Adrenal gland (tissue), 5 donors: ENCODE results near the gene DVL1.

Experiments used
- POLR2A ChIP-seq, 2 donors: fragments of 450-650 bp; IDR thresholded peaks; one replicate each; pipeline ENCODE4 v1.6.1; 2017; ENCODE audit warnings: antibody characterized with exemption in 2 of 2, mild to moderate bottlenecking in 2 of 2, moderate library complexity in 1 of 2
- TF ChIP-seq, protein P1 (sequence below), 6 experiments: fragments of 450-650 bp in 4 of 6; fragments of 200-600 bp in 2 of 6; sonication (generic) in 1 of 6; IDR thresholded peaks; 1 replicate in 5 of 6; 2 replicates in 1 of 6; pipeline versions ENCODE4 v1.5.1 to v1.8.0; 2016 to 2021; ENCODE audit warnings: antibody characterized with exemption in 6 of 6, mild to moderate bottlenecking in 2 of 6, moderate library complexity in 1 of 6
- donor health status: DM: no; HTN: no; CAD: no.

DNA sequence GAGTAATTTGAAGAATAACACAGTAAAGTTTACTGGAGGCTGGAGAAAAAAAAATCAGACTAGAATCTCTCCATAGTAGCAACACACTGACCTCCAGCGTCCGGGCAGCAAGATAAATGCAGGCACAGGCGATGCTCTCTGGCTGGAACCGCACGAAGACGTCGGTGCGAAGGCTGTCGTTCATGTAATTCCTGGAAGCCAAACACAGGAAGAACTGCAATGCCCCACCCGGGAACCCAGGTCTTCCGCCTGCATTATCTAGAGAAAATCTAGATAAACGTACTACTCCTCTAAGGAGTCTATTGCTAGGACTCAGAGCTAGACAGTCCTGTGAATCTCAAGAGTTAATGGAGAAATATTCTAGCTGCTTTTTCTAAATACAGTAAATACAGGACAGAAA is 41.5 kb upstream of the DVL1 start:
- TF ChIP-seq POLR2A (IDR thresholded peaks at IDR 0.05) = no peak
- TF ChIP-seq, protein P1, sequence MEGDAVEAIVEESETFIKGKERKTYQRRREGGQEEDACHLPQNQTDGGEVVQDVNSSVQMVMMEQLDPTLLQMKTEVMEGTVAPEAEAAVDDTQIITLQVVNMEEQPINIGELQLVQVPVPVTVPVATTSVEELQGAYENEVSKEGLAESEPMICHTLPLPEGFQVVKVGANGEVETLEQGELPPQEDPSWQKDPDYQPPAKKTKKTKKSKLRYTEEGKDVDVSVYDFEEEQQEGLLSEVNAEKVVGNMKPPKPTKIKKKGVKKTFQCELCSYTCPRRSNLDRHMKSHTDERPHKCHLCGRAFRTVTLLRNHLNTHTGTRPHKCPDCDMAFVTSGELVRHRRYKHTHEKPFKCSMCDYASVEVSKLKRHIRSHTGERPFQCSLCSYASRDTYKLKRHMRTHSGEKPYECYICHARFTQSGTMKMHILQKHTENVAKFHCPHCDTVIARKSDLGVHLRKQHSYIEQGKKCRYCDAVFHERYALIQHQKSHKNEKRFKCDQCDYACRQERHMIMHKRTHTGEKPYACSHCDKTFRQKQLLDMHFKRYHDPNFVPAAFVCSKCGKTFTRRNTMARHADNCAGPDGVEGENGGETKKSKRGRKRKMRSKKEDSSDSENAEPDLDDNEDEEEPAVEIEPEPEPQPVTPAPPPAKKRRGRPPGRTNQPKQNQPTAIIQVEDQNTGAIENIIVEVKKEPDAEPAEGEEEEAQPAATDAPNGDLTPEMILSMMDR (IDR thresholded peaks at IDR 0.05) = no peak
